OCI-LY1 (cell line): ENCODE measurements around the gene LEMD3.

Experiments
- EZH2 ChIP-seq: fragments of 200-600 bp; sonication (generic), shearing (Covaris generic); IDR thresholded peaks from 2 replicates; pipeline ENCODE4 v1.8.0; 2017; ENCODE audit warnings: borderline replicate concordance, mixed run types, mild to moderate bottlenecking, antibody characterized with exemption, low read length, moderate library complexity, mixed read lengths
- TF ChIP-seq, protein P1 (sequence below): fragments of 200-600 bp; sonication (generic), shearing (Covaris generic); IDR thresholded peaks from 2 replicates; pipeline ENCODE4 v1.5.1; 2017; ENCODE audit warnings: mild to moderate bottlenecking, antibody characterized with exemption, low read length, moderate library complexity, mixed read lengths

DNA sequence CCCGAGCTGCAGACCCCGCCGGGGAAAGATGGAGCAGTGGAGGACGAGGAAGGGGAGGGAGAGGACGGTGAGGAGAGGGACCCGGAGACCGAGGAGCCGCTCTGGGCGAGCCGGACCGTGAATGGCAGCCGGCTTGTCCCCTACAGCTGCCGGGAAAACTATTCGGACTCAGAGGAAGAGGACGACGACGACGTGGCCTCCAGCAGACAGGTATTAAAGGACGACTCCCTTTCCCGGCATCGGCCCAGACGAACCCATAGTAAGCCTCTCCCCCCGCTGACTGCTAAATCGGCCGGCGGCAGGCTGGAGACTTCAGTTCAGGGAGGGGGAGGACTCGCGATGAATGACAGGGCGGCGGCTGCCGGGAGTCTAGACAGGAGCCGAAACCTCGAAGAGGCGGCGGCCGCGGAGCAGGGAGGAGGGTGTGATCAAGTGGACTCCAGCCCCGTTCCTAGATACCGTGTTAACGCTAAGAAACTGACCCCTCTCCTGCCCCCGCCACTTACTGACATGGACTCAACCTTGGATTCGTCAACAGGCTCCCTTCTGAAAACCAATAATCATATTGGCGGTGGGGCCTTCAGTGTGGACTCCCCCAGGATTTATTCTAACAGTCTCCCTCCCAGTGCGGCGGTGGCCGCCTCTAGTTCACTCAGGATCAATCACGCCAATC, 962 bp downstream of the LEMD3 start:
- TF ChIP-seq, protein P1, sequence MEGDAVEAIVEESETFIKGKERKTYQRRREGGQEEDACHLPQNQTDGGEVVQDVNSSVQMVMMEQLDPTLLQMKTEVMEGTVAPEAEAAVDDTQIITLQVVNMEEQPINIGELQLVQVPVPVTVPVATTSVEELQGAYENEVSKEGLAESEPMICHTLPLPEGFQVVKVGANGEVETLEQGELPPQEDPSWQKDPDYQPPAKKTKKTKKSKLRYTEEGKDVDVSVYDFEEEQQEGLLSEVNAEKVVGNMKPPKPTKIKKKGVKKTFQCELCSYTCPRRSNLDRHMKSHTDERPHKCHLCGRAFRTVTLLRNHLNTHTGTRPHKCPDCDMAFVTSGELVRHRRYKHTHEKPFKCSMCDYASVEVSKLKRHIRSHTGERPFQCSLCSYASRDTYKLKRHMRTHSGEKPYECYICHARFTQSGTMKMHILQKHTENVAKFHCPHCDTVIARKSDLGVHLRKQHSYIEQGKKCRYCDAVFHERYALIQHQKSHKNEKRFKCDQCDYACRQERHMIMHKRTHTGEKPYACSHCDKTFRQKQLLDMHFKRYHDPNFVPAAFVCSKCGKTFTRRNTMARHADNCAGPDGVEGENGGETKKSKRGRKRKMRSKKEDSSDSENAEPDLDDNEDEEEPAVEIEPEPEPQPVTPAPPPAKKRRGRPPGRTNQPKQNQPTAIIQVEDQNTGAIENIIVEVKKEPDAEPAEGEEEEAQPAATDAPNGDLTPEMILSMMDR: no peak
- no peak for TF ChIP-seq EZH2
